HepG2 (cell line): ENCODE results near the gene VILL. TPM values are rescaled to one million over a fixed set of nuclear protein-coding genes. Genes with fewer than 3 reads are reported as not detected.

Experiments
- ATM ChIP-seq: fragments of 450-650 bp; IDR thresholded peaks from 2 replicates; pipeline ENCODE4 v1.7.1; 2017; ENCODE audit warnings: mild to moderate bottlenecking, borderline replicate concordance
- CREB1 ChIP-seq, 2 experiments: fragments of 450-650 bp in 1 of 2; IDR thresholded peaks; 2 replicates each; pipeline ENCODE4 v1.6.1; 2016 to 2017; ENCODE audit warnings: control low read depth in 1 of 2, mild to moderate bottlenecking in 1 of 2, missing compliant biosample characterization in 1 of 2, missing genetic modification characterization in 1 of 2
- NFYB ChIP-seq: sonication (generic); formaldehyde crosslinking; IDR thresholded peaks from 2 replicates; pipeline ENCODE4 v1.4.0; 2020; ENCODE audit warnings: missing genetic modification reagents
- ZBTB39 ChIP-seq: sonication (generic); formaldehyde crosslinking; IDR thresholded peaks from 2 replicates; pipeline ENCODE4 v1.5.0; 2020; ENCODE audit warnings: missing genetic modification reagents
- ZGPAT ChIP-seq: IDR thresholded peaks from 2 replicates; pipeline ENCODE4 v1.6.1; 2016; ENCODE audit warnings: mild to moderate bottlenecking
- ZNF225 ChIP-seq: sonication (generic); formaldehyde crosslinking; IDR thresholded peaks from 2 replicates; pipeline ENCODE4 v1.4.0; 2020; ENCODE audit warnings: mild to moderate bottlenecking, missing genetic modification reagents
- ZNF407 ChIP-seq: sonication (generic); formaldehyde crosslinking; IDR thresholded peaks from one replicate; pipeline ENCODE4 v1.5.1; 2020; ENCODE audit warnings: mild to moderate bottlenecking, missing genetic modification reagents; ENCODE audit errors: not compliant biosample characterization
- ZNF556 ChIP-seq: sonication (generic); formaldehyde crosslinking; IDR thresholded peaks from 2 replicates; pipeline ENCODE4 v1.4.0; 2020; ENCODE audit warnings: mild to moderate bottlenecking, missing genetic modification reagents, borderline replicate concordance
- ZNF576 ChIP-seq: sonication (generic); formaldehyde crosslinking; IDR thresholded peaks from 2 replicates; pipeline ENCODE4 v1.4.0; 2020; ENCODE audit warnings: mild to moderate bottlenecking, missing genetic modification reagents
- polyA plus RNA-seq, 8 experiments: library from polyadenylated mRNA; depleted of rRNA in 3 of 8; stranded (reverse) in 7 of 8; unstranded in 1 of 8; fragments of >200 nt; fragmentation: Illumina TruSeq in 4 of 8; extraction: Trizol in 4 of 8; gene quantifications; 2 replicates each; pipeline versions ENCODE4 v1.2.1 to v1.2.3, GENCODE V29; 2011 to 2016; ENCODE audit warnings: low read depth in 4 of 8, missing spikeins in 1 of 8, mixed read lengths in 1 of 8; ENCODE audit not compliant: insufficient read depth in 1 of 8
- total RNA-seq, 5 experiments: library from RNA; depleted of rRNA; stranded (reverse); fragments of >200 nt; fragmentation: Illumina TruSeq; extraction: Trizol; gene quantifications; 2 replicates each; pipeline ENCODE4 v1.2.3, GENCODE V29; 2016; ENCODE audit warnings: low read depth in 1 of 5

The VILL gene
- total and polyA plus RNA-seq, 2 of the 13 experiments (the other 11 are each of a cell fraction or from before 2014, with no cell fraction given): 3.2 to 5.3 TPM

- TF ChIP-seq ZNF407 (CRISPR knock-in tag) (no peak), CREB1 (IDR thresholded peaks at IDR 0.05) (no peak), CREB1 (CRISPR knock-in tag; IDR thresholded peaks at IDR 0.05) (no peak), ZGPAT (CRISPR knock-in tag) (no peak), ZNF556 (CRISPR knock-in tag) (no peak), NFYB (no peak), ZNF225 (CRISPR knock-in tag) (no peak), ZNF576 (no peak), ZBTB39 (no peak), ATM (no peak)
These were observed 21.6 kb upstream of the VILL start (continued) for GRCh38 chr3:37968813-37969595.
